Tibial artery (tissue), 4 donors: Measurements from ENCODE around the gene CCDC172.

Experiments used
- DNase-seq, 2 donors: peaks; one replicate each; pipeline ENCODE4 v3.0.0-alpha.2; 2019
- H3K27ac ChIP-seq, 2 donors: fragments of 200-600 bp; sonication (generic) in 1 of 2; 1 replicate in 1 of 2; 2 replicates in 1 of 2; pipeline ENCODE4 v1.5.1; 2018 to 2019; ENCODE audit warnings: mild to moderate bottlenecking in 1 of 2
- H3K27me3 ChIP-seq, 2 donors: fragments of 200-600 bp; sonication (generic) in 1 of 2; one replicate each; pipeline versions ENCODE4 v1.5.1 to v1.6.0; 2016 to 2019
- H3K36me3 ChIP-seq, 3 donors: fragments of 200-600 bp; sonication (generic) in 2 of 3; one replicate each; pipeline ENCODE4 v1.5.1; 2016 to 2019; ENCODE audit warnings: mild to moderate bottlenecking in 2 of 3
- H3K4me1 ChIP-seq, 4 donors: fragments of 200-600 bp; sonication (generic) in 2 of 4; 1 replicate in 3 of 4; 2 replicates in 1 of 4; pipeline ENCODE4 v1.5.1; 2016 to 2019
- H3K4me3 ChIP-seq, 2 donors: fragments of 200-600 bp; sonication (generic) in 1 of 2; 1 replicate in 1 of 2; 2 replicates in 1 of 2; pipeline ENCODE4 v1.5.1; 2018 to 2019; ENCODE audit warnings: mild to moderate bottlenecking in 2 of 2
- H3K9me3 ChIP-seq, 3 donors: fragments of 200-600 bp; sonication (generic) in 1 of 3; one replicate each; pipeline ENCODE4 v1.5.1; 2016 to 2019
- CTCF ChIP-seq, 2 experiments: fragments of 200-600 bp in 1 of 2; fragments of 450-650 bp in 1 of 2; IDR thresholded peaks; one replicate each; pipeline ENCODE4 v1.5.1; 2017 to 2019; ENCODE audit warnings: antibody characterized with exemption in 2 of 2, mild to moderate bottlenecking in 1 of 2, moderate library complexity in 1 of 2
- intact Hi-C: fragments of 100-400 bp; cut with DNase I; formaldehyde crosslinking; loops from one replicate; pipeline ENCODE4 v1.15.0; 2023; ENCODE audit warnings: low total_unique reads

Gene CCDC172

DNA sequence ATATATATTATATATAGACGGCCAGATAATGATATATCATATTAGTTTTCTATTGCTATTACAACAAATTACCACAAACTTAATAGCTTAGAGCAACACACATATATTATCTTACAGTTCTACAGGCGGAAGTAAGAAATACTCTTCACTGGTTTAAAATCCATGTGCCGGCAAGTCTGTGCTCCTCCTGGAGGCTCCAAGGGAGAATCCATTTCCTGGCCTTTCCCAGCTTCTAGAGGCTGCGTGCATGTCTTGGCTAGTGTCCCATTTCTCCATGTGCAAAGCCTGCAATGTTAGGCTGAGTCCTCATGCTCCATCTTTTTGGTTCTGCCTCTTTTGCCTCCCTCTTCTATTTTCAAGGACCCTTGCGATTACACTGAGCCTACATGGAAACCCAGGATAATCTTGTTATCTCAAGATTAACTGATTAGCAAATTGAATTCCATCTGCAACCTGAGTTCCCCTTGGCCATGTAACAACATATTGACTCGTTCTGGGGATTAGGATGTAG is 79.5 kb downstream of the CCDC172 start:
- Histone ChIP-seq H3K4me3 (no peak overlapping the region), H3K27me3 (no peaks in the 10 kb centered on the region), H3K9me3 (no peaks in the 10 kb centered on the region), H3K36me3 (no peaks in the 10 kb centered on the region), H3K27ac (no peak overlapping the region), H3K4me1 (no peaks in the 10 kb centered on the region)
- no peak for DNase-seq
- intact Hi-C loops: no loop called here
- TF ChIP-seq CTCF (IDR thresholded peaks at IDR 0.05): no peak

GRCh38 chr10:116408719-116409118 is 84.5 kb downstream of the CCDC172 start:
- intact Hi-C loops: no loop called here
- no peaks in the 10 kb centered on the region for H3K36me3 ChIP-seq
- no peaks in the 10 kb centered on the region for H3K4me1 ChIP-seq
- no peak overlapping the region for H3K4me3 ChIP-seq
- TF ChIP-seq CTCF (IDR thresholded peaks at IDR 0.05): no peak
- DNase-seq: no peak
- no peaks in the 10 kb centered on the region for H3K27me3 ChIP-seq
- H3K9me3 ChIP-seq: no peaks in the 10 kb centered on the region
- no peak overlapping the region for H3K27ac ChIP-seq

- TF ChIP-seq CTCF (IDR thresholded peaks at IDR 0.05): no peak
- H3K27ac ChIP-seq: no peak overlapping the region
- H3K36me3 ChIP-seq: no peaks in the 10 kb centered on the region
- no peaks in the 10 kb centered on the region for H3K27me3 ChIP-seq
- no peak overlapping the region for H3K4me3 ChIP-seq
- no peak for DNase-seq
- intact Hi-C loops: no loop called here
- no peaks in the 10 kb centered on the region for H3K9me3 ChIP-seq
- no peaks in the 10 kb centered on the region for H3K4me1 ChIP-seq
Observed at GRCh38 chr10:116410351-116410750, 86.1 kb downstream of the CCDC172 start.

GRCh38 chr10:116417821-116418220 is 93.6 kb downstream of the CCDC172 start:
- no peaks in the 10 kb centered on the region for H3K36me3 ChIP-seq
- H3K27me3 ChIP-seq: no peaks in the 10 kb centered on the region
- intact Hi-C loops: no loop called here
- no peak overlapping the region for H3K4me3 ChIP-seq
- no peak for DNase-seq
- H3K27ac ChIP-seq: no peak overlapping the region
- H3K9me3 ChIP-seq: no peaks in the 10 kb centered on the region
- no peak for TF ChIP-seq CTCF (IDR thresholded peaks at IDR 0.05)
- H3K4me1 ChIP-seq: no peaks in the 10 kb centered on the region

DNA sequence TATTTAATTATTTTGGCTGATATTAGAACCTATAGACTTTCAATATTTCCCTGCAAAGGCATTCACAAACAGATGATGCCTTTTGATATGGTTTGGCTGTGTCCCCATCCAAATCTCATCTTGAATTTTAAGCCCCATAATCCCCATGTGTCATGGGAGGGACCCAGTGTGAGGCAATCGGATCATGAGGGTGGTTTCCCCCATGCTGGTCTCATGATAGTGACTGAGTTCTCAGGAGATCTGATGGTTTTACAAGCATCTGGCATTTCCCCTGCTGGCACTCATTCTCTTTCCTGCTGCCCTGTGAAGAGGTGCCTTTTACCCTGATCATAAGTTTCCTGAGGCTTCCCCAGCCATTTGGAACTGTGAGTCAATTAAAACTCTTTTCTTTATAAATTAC is 94.1 kb downstream of the CCDC172 start:
- TF ChIP-seq CTCF (IDR thresholded peaks at IDR 0.05): no peak
- intact Hi-C loops: no loop called here

GRCh38 chr10:116421815-116422214 is 97.6 kb downstream of the CCDC172 start:
- H3K36me3 ChIP-seq: no peaks in the 10 kb centered on the region
- H3K4me1 ChIP-seq: no peaks in the 10 kb centered on the region
- intact Hi-C loops: no loop called here
- DNase-seq: no peak
- H3K27me3 ChIP-seq: no peaks in the 10 kb centered on the region
- TF ChIP-seq CTCF (IDR thresholded peaks at IDR 0.05): no peak
- no peak overlapping the region for H3K4me3 ChIP-seq
- no peaks in the 10 kb centered on the region for H3K9me3 ChIP-seq
- H3K27ac ChIP-seq: no peak overlapping the region

More for the DNA sequence above, 94.1 kb downstream of the CCDC172 start:
- Histone ChIP-seq H3K4me1 (no peaks in the 10 kb centered on the region), H3K27ac (no peak overlapping the region), H3K9me3 (no peaks in the 10 kb centered on the region), H3K4me3 (no peak overlapping the region), H3K36me3 (no peaks in the 10 kb centered on the region), H3K27me3 (no peaks in the 10 kb centered on the region)
- DNase-seq: peak in 1 of 2 donors; percentile 23
